ENCODE measurements around the gene PEMT.

DNA sequence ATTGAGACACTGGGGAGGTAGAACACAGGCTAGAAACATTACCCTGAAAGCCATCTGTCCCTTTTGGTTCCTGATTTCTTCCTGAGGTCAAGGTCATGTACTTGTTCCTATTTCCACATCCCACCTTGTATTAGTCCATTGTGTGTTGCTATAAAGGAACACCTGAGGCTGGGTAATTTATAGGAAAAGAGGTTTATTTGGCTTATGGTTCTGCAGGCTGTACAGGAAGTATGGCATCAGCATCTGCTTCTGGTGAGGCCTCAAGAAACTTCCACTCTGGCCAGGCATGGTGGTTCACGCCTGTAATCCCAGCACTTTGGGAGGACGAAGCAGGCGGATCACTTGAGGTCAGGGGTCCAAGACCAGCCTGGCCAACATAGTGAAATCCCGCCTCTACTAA lies 122.2 kb downstream of the PEMT start:
- TF ChIP-seq, protein P1, sequence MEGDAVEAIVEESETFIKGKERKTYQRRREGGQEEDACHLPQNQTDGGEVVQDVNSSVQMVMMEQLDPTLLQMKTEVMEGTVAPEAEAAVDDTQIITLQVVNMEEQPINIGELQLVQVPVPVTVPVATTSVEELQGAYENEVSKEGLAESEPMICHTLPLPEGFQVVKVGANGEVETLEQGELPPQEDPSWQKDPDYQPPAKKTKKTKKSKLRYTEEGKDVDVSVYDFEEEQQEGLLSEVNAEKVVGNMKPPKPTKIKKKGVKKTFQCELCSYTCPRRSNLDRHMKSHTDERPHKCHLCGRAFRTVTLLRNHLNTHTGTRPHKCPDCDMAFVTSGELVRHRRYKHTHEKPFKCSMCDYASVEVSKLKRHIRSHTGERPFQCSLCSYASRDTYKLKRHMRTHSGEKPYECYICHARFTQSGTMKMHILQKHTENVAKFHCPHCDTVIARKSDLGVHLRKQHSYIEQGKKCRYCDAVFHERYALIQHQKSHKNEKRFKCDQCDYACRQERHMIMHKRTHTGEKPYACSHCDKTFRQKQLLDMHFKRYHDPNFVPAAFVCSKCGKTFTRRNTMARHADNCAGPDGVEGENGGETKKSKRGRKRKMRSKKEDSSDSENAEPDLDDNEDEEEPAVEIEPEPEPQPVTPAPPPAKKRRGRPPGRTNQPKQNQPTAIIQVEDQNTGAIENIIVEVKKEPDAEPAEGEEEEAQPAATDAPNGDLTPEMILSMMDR (conservative IDR thresholded peaks at IDR 0.05; ENCODE audit: low read depth in 2 of 2), result no peak
- no peak for TF ChIP-seq EZH2 (IDR thresholded peaks at IDR 0.05; ENCODE audit: low read depth, unreplicated experiment)
- no peak for TF ChIP-seq EZH2phosphoT487 (IDR thresholded peaks at IDR 0.05; ENCODE audit: unreplicated experiment)
- TF ChIP-seq CREB1 (CRISPR knock-in tag; IDR thresholded peaks at IDR 0.05; ENCODE audit: low read depth), result no peak
- TF ChIP-seq POLR2AphosphoS5 (IDR thresholded peaks at IDR 0.05; ENCODE audit: low read depth), result no peak
- no peak for TF ChIP-seq NANOG (IDR thresholded peaks at IDR 0.05; ENCODE audit: borderline replicate concordance)
- no peak for TF ChIP-seq JUNB (IDR thresholded peaks at IDR 0.05; ENCODE audit: unreplicated experiment)
- TF ChIP-seq, protein P2, sequence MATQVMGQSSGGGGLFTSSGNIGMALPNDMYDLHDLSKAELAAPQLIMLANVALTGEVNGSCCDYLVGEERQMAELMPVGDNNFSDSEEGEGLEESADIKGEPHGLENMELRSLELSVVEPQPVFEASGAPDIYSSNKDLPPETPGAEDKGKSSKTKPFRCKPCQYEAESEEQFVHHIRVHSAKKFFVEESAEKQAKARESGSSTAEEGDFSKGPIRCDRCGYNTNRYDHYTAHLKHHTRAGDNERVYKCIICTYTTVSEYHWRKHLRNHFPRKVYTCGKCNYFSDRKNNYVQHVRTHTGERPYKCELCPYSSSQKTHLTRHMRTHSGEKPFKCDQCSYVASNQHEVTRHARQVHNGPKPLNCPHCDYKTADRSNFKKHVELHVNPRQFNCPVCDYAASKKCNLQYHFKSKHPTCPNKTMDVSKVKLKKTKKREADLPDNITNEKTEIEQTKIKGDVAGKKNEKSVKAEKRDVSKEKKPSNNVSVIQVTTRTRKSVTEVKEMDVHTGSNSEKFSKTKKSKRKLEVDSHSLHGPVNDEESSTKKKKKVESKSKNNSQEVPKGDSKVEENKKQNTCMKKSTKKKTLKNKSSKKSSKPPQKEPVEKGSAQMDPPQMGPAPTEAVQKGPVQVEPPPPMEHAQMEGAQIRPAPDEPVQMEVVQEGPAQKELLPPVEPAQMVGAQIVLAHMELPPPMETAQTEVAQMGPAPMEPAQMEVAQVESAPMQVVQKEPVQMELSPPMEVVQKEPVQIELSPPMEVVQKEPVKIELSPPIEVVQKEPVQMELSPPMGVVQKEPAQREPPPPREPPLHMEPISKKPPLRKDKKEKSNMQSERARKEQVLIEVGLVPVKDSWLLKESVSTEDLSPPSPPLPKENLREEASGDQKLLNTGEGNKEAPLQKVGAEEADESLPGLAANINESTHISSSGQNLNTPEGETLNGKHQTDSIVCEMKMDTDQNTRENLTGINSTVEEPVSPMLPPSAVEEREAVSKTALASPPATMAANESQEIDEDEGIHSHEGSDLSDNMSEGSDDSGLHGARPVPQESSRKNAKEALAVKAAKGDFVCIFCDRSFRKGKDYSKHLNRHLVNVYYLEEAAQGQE (IDR thresholded peaks at IDR 0.05; ENCODE audit: unreplicated experiment), result no peak
- TF ChIP-seq, protein P3, sequence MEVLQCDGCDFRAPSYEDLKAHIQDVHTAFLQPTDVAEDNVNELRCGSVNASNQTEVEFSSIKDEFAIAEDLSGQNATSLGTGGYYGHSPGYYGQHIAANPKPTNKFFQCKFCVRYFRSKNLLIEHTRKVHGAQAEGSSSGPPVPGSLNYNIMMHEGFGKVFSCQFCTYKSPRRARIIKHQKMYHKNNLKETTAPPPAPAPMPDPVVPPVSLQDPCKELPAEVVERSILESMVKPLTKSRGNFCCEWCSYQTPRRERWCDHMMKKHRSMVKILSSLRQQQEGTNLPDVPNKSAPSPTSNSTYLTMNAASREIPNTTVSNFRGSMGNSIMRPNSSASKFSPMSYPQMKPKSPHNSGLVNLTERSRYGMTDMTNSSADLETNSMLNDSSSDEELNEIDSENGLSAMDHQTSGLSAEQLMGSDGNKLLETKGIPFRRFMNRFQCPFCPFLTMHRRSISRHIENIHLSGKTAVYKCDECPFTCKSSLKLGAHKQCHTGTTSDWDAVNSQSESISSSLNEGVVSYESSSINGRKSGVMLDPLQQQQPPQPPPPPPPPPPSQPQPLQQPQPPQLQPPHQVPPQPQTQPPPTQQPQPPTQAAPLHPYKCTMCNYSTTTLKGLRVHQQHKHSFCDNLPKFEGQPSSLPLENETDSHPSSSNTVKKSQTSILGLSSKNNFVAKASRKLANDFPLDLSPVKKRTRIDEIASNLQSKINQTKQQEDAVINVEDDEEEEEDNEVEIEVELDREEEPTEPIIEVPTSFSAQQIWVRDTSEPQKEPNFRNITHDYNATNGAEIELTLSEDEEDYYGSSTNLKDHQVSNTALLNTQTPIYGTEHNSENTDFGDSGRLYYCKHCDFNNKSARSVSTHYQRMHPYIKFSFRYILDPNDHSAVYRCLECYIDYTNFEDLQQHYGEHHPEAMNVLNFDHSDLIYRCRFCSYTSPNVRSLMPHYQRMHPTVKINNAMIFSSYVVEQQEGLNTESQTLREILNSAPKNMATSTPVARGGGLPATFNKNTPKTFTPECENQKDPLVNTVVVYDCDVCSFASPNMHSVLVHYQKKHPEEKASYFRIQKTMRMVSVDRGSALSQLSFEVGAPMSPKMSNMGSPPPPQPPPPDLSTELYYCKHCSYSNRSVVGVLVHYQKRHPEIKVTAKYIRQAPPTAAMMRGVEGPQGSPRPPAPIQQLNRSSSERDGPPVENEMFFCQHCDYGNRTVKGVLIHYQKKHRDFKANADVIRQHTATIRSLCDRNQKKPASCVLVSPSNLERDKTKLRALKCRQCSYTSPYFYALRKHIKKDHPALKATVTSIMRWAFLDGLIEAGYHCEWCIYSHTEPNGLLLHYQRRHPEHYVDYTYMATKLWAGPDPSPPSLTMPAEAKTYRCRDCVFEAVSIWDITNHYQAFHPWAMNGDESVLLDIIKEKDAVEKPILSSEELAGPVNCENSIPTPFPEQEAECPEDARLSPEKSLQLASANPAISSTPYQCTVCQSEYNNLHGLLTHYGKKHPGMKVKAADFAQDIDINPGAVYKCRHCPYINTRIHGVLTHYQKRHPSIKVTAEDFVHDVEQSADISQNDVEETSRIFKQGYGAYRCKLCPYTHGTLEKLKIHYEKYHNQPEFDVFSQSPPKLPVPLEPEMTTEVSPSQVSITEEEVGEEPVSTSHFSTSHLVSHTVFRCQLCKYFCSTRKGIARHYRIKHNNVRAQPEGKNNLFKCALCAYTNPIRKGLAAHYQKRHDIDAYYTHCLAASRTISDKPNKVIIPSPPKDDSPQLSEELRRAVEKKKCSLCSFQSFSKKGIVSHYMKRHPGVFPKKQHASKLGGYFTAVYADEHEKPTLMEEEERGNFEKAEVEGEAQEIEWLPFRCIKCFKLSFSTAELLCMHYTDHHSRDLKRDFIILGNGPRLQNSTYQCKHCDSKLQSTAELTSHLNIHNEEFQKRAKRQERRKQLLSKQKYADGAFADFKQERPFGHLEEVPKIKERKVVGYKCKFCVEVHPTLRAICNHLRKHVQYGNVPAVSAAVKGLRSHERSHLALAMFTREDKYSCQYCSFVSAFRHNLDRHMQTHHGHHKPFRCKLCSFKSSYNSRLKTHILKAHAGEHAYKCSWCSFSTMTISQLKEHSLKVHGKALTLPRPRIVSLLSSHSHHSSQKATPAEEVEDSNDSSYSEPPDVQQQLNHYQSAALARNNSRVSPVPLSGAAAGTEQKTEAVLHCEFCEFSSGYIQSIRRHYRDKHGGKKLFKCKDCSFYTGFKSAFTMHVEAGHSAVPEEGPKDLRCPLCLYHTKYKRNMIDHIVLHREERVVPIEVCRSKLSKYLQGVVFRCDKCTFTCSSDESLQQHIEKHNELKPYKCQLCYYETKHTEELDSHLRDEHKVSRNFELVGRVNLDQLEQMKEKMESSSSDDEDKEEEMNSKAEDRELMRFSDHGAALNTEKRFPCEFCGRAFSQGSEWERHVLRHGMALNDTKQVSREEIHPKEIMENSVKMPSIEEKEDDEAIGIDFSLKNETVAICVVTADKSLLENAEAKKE (CRISPR knock-in tag; IDR thresholded peaks at IDR 0.05), result no peak
- no peak for TF ChIP-seq STAT1 (IDR thresholded peaks at IDR 0.05; ENCODE audit: unreplicated experiment)
- no peak for TF ChIP-seq ZNF331 (CRISPR knock-in tag; IDR thresholded peaks at IDR 0.05; ENCODE audit: low read depth)
